H1 (cell line): ENCODE data around the gene KCNB1. TPM values are rescaled to one million over a fixed set of nuclear protein-coding genes. Genes with fewer than 3 reads are reported as not detected.

ENCODE experiments used
- FOSL1 ChIP-seq: IDR thresholded peaks from 2 replicates; pipeline ENCODE4 v1.6.1; 2011; ENCODE audit warnings: mild to moderate bottlenecking, low read depth, low read length, moderate library complexity; ENCODE audit not compliant: insufficient read depth
- YY1 ChIP-seq: IDR thresholded peaks from 2 replicates; pipeline ENCODE4 v1.6.1; 2011; ENCODE audit warnings: low read depth, mild to moderate bottlenecking, low read length
- polyA plus RNA-seq, 7 experiments: library from polyadenylated mRNA; depleted of rRNA in 3 of 7; stranded (reverse) in 5 of 7; unstranded in 2 of 7; fragments of >200 nt in 5 of 7; fragments of 200-250 nt in 2 of 7; gene quantifications; 1 replicate in 5 of 7; 2 replicates in 1 of 7; 4 replicates in 1 of 7; pipeline versions ENCODE4 v1.2.1 to v1.2.3, GENCODE V29; 2011 to 2013; ENCODE audit warnings: missing spikeins in 2 of 7, mixed read lengths in 2 of 7
- total RNA-seq: library from RNA; stranded (reverse); fragmentation: NEBNext Ultra II Directional; extraction: Animal tissue kit (Norgen Biotek cat#: 25700); gene quantifications from 2 replicates; pipeline ENCODE4 v1.2.1, GENCODE V29; 2021

Gene KCNB1
- total and polyA plus RNA-seq, 2 of the 8 experiments (the other 6 are each of a cell fraction or from before 2014, with no cell fraction given): 0.58 to 0.67 TPM

- peak; percentile 77 for TF ChIP-seq YY1
- TF ChIP-seq FOSL1: no peak
Measured at GRCh38 chr20:49344140-49344539, 138.3 kb downstream of the KCNB1 start (continued).
